NCI-H2171 (cell line): Measurements from ENCODE around the gene CUL4B.
"Not testable (repeated sequence)": the region's sequence is repeated elsewhere in the genome, so short reads cannot be mapped to it uniquely, and the experiment has no call there.

Experiments
- DNase-seq: peaks from one replicate; lab custom pipeline; 2025; lab: John Stamatoyannopoulos, UW

CUL4B gene

DNA sequence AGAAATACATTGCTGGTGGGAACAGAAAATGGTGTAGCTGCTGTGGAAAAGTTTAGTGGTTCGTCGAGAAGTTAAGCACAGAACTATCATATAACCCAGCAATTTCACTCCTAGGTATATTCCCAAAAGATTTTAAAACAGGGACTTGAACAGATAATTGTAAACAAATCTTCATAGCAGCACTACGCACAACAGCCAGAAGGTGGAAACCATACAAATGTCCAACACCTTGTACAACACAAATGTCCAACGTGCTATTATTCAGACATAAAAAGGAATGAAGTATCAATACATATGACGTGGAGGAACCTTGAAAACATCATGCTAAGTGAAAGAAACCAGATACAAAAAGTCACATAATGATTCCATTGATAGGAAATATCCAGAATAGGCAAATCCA lies 37.9 kb downstream of the CUL4B start:
- no peak for DNase-seq

DNA sequence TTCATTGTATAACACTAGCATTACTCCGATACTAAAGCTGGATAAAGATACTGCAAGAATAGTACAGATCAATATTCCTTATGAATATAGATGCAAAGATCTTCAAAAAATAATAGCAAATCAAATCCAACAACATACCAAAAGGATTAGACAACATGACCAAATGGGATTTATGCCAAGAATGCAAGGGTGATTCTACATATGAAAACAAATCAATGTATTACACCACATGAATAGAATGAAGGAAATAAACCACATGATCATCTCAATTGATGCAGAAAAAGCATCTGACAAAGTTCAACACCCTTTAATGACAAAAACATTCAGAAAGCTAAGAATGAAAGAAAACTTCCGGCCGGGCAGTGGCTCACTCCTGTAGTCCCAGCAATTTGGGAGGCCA lies 42.8 kb downstream of the CUL4B start:
- DNase-seq: no peak

DNA sequence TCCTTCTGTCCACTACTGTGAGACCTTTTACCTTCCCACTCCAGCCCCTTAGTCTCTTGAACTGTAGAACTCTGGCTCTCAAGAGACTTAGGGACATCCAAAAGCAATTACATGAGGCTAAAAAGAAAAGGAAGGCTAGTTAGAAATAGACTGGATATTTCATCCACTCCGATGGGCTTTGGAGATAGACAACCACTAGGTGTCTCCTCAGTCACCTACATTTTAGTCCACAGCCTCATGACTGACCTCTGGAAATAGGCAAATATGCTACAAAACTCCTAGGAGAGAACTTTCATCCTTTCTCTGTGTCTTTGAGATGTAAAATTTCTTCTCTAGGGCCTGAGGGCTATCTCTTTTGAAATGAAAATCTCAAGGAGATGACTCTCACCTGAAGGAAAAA lies 46.5 kb downstream of the CUL4B start:
- no peak for DNase-seq

DNA sequence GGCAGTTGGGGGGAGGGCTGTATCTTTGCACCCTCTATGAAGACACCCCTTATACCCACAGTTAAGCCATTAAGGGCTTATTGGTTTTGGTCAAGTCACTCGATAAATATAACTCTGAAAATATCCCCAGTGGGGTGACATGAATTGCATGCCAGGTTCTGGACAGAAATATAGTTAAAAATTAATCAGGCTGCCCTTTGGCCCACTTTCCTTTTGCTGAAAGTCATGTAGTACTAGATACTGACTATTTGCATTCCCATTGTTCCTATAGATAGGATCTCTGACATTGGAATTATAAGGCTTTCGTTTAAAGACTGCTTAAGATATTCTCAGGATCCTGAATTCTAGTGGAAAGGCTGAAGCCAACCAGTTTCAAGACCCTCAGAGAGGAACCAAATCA lies 48.1 kb downstream of the CUL4B start:
- DNase-seq: no peak

DNA sequence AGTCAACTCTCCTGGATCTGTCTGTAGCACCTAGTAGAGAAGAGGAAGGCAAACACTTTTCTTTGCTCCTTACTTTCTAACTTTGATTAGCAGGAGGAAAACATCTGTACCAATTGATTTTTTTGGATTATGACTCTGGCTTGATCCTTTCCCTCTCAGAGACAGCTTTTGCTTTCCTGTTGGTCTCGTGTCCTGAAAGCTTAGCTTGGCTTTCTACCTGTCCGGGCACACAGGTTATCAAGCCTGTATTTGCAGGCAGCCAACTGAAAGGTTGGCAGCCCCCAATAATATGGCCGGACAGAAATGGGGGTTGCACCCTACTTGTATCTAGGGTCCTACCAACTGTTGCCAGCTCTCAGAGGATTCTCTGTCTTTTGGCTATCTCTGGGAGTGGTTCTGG lies 48.5 kb downstream of the CUL4B start:
- DNase-seq: no peak

DNA sequence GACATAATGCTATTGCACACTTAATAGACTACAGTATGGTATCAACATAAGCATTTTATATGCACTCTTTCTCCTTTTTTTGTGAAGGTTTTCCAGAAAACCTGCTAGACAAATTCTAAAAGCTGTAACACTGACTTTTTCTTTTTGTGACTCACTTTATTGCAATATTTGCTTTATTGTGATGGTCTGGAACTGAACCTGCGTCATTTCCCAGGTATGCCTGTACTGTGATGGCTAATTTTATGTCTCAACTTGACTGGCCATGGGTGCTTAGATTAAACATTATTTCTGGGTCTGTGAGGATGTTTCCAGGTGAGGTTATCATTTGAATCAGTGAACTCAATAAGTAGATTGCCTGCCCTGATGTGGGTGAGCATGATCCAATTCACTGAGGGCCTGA lies 56.2 kb downstream of the CUL4B start:
- no peak for DNase-seq

DNA sequence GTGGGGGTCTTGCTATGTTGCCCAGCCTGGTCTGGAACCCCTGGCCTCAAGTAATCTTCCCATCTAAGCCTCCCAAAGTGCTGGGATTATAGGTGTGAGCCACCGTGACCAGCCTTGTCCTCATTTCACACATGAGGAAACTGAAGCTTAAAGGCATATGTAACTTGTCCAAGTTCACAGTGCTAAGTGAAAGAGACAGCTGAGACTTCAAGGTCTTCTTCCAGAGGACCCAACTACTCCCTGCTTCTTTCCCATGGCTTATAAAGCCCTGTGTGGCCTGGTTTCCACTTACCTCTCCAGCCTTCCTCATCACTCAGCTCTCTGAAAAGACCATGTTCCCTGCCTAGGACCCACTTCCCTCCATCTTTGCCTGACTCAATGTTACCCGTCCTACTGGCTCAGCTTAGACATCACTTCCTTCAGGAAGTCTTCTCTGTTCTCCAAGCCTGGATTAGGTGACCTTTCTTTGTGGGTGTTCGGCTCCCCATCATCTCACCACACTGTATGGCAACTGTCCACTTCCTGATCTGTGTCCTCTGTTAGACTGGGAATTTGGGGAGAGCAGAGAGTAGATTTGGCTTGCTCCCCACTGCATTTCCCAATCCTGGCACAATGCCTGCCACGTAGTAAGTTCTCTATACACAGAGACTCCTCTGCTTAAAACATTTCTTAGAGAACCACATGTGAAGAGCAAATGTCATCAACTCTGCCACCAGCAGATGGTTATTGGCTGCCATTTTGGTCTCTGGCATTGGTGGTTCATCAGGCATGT lies 61.3 kb downstream of the CUL4B start:
- no peak for DNase-seq

DNA sequence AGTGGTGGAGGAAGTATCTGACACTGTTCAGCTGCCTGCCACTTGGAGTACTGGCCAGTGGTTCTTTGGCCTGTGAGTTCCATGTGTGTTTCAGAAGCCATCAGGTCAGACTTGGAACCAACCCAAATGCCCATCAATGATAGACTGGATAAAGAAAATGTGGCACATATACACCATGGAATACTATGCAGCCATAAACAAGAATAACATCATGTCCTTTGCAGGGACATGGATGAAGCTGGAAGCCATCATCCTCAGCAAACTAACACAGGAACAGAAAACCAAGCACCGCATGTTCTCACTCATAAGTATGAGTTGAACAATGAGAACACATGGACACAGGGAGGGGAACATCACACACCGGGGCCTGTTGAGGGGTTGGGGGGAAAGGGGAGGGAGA lies 70.6 kb downstream of the CUL4B start:
- DNase-seq: not testable (repeated sequence)

DNA sequence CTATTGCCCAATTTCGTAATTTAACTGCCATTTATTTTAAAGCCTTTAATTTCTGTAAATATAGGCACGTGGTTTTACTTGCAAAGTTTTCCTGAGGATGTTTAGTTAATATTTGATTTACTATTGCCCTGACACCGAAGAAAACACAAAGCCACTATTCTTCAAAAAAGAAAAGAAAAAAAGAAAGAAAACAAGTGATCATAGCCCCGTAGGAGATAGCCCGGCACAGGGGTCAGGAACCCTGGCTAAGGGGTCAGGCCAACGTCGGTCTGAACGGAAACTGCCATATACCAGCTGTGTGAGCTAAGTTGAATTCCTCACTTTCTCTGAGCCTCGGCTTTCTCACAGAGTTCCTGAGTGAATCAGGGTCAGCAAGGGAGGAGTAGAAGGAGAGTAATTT lies 74.0 kb downstream of the CUL4B start:
- DNase-seq: no peak

DNA sequence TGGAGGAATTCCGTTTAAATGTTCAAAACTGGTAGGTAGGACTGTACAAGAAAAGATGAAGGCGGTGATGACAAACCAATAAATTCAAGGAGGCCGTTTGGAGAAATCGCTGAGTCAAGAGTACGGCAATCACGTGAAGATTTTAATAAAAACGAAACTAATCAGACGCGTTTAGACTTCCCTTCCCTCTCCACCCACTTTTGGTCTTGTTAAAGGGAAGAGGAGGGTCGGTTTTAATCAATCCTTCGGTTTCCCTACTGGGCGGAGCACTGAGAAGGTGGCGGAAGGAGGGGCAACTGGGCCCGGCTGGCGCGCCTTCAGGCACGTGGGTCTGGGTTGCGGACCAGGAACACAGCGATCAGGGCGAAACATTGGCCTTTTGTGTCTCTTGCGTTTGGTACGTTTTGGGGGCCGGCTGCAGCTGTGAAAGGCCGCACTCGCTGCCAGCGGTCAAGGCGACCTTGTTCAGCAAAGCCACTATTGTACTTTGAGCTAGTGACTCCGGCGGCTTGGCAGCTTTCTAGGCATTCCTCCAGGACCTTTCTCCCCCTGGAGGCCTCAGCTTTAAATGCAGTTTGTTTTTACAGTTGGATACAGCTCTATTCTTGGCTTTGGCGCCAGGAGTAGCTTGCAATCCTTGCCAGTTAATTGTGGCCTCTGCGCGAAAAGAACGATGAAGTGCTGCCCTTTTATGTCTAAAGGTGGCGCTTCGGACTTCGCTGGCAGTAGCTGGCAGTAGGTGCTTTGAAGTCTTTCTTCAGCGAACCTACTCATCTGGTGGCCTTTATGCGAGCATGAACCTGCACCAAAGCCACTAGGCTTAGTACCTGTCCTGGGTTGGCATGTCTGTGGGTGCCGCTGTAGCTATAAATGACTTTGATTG lies 74.9 kb downstream of the CUL4B start:
- DNase-seq: peak; percentile 59

DNA sequence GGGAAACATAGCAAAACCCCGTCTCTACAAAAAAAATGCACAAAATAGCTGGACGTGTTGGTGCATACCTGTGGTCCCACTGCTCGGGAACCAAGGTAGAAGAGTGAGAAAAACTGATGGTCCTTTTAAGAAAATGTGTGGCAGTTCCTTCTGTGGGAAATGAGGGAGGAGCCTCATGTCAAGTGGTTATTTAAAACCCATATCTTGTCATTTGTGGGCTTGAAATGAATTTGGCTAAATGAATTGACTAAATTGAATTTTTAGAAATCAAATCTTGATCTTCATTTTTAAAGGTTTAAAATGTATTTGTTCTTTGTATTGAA lies 75.5 kb downstream of the CUL4B start:
- DNase-seq: no peak

DNA sequence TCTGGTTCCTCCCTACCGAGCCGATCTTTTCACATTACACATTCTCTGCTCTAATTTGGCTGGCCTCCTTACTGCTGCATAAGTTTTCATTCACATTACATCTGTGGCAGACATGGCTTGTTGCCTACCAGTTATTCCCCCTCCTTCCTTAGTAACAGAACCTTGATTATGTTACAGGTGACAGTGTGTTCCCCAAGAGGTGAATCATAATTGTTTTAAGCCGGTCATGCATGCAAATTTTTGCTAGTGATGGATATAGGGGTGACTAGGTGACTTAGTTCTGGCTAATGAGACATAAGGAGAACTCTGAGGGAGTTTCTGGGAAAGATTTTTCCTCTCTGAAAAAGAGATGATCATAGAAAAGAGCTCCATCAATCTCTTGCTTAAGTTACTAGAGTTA lies 83.3 kb downstream of the CUL4B start:
- DNase-seq: no peak

DNA sequence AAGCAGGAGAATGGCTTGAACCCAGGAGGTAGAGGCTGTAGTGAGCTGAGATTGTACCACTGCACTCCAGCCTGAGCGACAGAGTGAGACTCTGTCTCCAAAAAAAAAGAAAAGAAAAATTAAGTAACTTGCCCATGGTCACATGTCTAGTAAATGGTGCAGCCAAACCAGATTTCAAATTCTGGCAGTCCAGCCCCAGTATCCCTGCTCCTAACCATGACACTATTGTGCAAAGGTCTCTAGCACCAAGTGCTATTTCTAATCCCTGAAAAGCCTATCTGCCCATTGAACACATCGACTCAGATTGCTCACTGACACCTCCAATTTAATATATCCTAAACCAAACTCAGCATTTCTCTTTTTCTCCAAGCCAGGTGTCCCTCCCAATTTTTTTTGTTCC lies 84.0 kb downstream of the CUL4B start:
- no peak for DNase-seq

DNA sequence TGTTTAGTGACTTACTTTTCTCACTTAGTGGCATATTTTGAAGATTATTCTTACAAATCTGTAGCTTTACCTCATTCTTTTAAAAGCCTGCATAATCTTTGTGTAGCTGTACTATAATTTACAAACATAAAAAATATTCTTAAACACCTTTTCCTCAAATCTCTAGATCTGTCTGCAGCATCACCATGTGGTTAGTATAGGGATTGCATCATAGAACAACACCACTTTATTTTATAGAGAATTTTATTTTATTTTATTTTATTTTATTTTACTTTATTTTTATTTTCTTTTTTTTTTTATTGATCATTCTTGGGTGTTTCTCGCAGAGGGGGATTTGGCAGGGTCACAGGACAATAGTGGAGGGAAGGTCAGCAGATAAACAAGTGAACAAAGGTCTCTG lies 85.3 kb downstream of the CUL4B start:
- not testable (repeated sequence) for DNase-seq
